ENCODE results near the gene FHIT.

The FHIT gene

GRCh38 chr3:61236556-61236955 lies 14.7 kb downstream of the FHIT start:
- TF ChIP-seq FOXP2 (optimal IDR thresholded peaks at IDR 0.05; ENCODE audit: borderline replicate concordance, extremely low read depth, extremely low read length, insufficient read depth) (peak; percentile 90), REST (IDR thresholded peaks at IDR 0.05; ENCODE audit: insufficient read depth in 1 of 2, low read depth in 2 of 2, low read length in 2 of 2) (no peak)

DNA sequence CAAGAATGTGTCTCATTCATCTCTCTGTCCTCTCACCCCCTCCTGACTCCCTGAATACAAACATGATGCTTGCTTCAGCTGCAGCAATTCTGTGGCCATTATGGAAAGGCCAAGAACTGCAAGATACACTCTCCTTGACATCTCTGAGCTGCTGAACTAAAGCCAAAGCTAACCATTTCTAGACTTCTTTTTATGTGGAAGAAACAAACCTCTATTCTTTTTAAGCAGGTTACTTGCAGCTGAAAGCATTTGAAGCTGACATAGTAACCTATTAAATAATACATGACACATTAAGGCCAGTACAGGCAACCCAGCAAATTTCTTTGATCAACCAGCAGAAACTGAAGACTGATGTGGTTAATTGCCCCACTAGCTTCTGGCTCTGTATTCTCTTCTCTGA lies 17.5 kb downstream of the FHIT start:
- TF ChIP-seq REST (IDR thresholded peaks at IDR 0.05; ENCODE audit: insufficient read depth in 1 of 2, low read depth in 2 of 2, low read length in 2 of 2): no peak
- TF ChIP-seq POLR2AphosphoS5 (IDR thresholded peaks at IDR 0.05; ENCODE audit: low read depth, low read length): no peak
- TF ChIP-seq SIN3A (IDR thresholded peaks at IDR 0.05; ENCODE audit: borderline replicate concordance, insufficient read depth, low read length): no peak
- no peak for TF ChIP-seq TAF1 (IDR thresholded peaks at IDR 0.05; ENCODE audit: borderline replicate concordance, insufficient read depth, low read length)
- TF ChIP-seq FOXP2 (optimal IDR thresholded peaks at IDR 0.05; ENCODE audit: borderline replicate concordance, extremely low read depth, extremely low read length, insufficient read depth): no peak

- no peak for TF ChIP-seq FOXP2 (optimal IDR thresholded peaks at IDR 0.05; ENCODE audit: borderline replicate concordance, extremely low read depth, extremely low read length, insufficient read depth)
- no peak for TF ChIP-seq TAF1 (IDR thresholded peaks at IDR 0.05; ENCODE audit: borderline replicate concordance, insufficient read depth, low read length)
- TF ChIP-seq POLR2AphosphoS5 (IDR thresholded peaks at IDR 0.05; ENCODE audit: low read depth, low read length): no peak
- TF ChIP-seq SIN3A (IDR thresholded peaks at IDR 0.05; ENCODE audit: borderline replicate concordance, insufficient read depth, low read length): no peak
- TF ChIP-seq REST (IDR thresholded peaks at IDR 0.05; ENCODE audit: insufficient read depth in 1 of 2, low read depth in 2 of 2, low read length in 2 of 2): no peak
Measured at GRCh38 chr3:61231693-61232092, 19.6 kb downstream of the FHIT start.

- TF ChIP-seq SIN3A (IDR thresholded peaks at IDR 0.05; ENCODE audit: borderline replicate concordance, insufficient read depth, low read length): no peak
Measured at GRCh38 chr3:61227799-61228198, 23.5 kb downstream of the FHIT start.

GRCh38 chr3:61226166-61226686 lies 25.0 kb downstream of the FHIT start:
- no peak for TF ChIP-seq POLR2AphosphoS5 (IDR thresholded peaks at IDR 0.05; ENCODE audit: low read depth, low read length)
- no peak for TF ChIP-seq SIN3A (IDR thresholded peaks at IDR 0.05; ENCODE audit: borderline replicate concordance, insufficient read depth, low read length)
- TF ChIP-seq FOXP2 (optimal IDR thresholded peaks at IDR 0.05; ENCODE audit: borderline replicate concordance, extremely low read depth, extremely low read length, insufficient read depth): no peak
- no peak for TF ChIP-seq TAF1 (IDR thresholded peaks at IDR 0.05; ENCODE audit: borderline replicate concordance, insufficient read depth, low read length)
- TF ChIP-seq REST (IDR thresholded peaks at IDR 0.05; ENCODE audit: insufficient read depth in 1 of 2, low read depth in 2 of 2, low read length in 2 of 2): no peak
